AG04450 (cell line): Measurements from ENCODE around the gene ATP1B1. TPM values are rescaled to one million over a fixed set of nuclear protein-coding genes. Genes with fewer than 3 reads are reported as not detected.

Source experiments
- CTCF ChIA-PET: fragments of 300-600, 350-600 bp; formaldehyde crosslinking; extraction: SDS; loops from one replicate; lab custom pipeline; 2022; ENCODE audit warnings: antibody characterized with exemption, inconsistent platforms; lab: Charles Lee
- POLR2A ChIA-PET: fragments of 350-600 bp; formaldehyde crosslinking; extraction: SDS; loops from one replicate; lab custom pipeline; 2021; ENCODE audit warnings: antibody characterized with exemption, inconsistent platforms; lab: Yijun Ruan, JAX
- DNase-seq: peaks from one replicate; pipeline ENCODE4 v3.0.0-alpha.2; 2011; ENCODE audit warnings: low read depth, low spot score
- H3K27ac ChIP-seq: one replicate; pipeline ENCODE4 v1.5.1; 2012; ENCODE audit warnings: low read depth, low read length, control low read depth
- H3K27me3 ChIP-seq: one replicate; pipeline ENCODE4 v1.6.0; 2012; ENCODE audit warnings: low read length; ENCODE audit not compliant: control insufficient read depth, insufficient read depth
- H3K4me3 ChIP-seq: 2 replicates; pipeline ENCODE4 v1.5.1; 2011; ENCODE audit warnings: mild to moderate bottlenecking, low read depth, low read length, control low read depth
- H3K9me3 ChIP-seq: 2 replicates; pipeline ENCODE4 v1.5.1; 2012; ENCODE audit warnings: low read length; ENCODE audit not compliant: control insufficient read depth, insufficient read depth
- polyA plus RNA-seq: library from polyadenylated mRNA; depleted of rRNA; stranded (reverse); fragments of >200 nt; gene quantifications from 2 replicates; pipeline ENCODE4 v1.2.3, GENCODE V29; 2011
- TF ChIP-seq, protein P1 (sequence below): IDR thresholded peaks from 2 replicates; pipeline ENCODE4 v1.5.1; 2011; ENCODE audit warnings: low read depth, low read length, control low read depth, inconsistent platforms

Gene ATP1B1
- polyA plus RNA-seq, 1 experiment = 25.0 TPM

DNA sequence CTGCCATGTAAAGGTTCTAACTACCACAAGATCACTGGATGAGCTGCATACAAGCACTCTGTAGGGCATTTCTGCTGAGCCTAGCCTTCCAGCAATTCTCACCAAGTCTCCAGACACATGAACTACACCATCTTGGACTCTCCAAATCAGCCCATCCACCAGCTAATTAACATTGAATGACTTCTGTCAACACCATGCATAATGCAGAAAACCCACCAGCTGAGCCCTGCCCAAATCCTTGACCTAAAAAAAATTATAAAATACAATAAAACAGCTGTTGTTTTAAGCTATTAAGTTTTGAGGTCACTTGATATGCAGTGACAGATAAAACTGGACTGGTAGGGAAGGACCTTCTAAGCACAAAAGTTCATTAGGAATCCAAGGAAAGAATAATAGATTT is 44.3 kb upstream of the ATP1B1 start:
- ChIA-PET POLR2A (no interaction called here), CTCF (no interaction called here)
- no peak for DNase-seq
- no peak overlapping the region for H3K4me3 ChIP-seq
- TF ChIP-seq, protein P1, sequence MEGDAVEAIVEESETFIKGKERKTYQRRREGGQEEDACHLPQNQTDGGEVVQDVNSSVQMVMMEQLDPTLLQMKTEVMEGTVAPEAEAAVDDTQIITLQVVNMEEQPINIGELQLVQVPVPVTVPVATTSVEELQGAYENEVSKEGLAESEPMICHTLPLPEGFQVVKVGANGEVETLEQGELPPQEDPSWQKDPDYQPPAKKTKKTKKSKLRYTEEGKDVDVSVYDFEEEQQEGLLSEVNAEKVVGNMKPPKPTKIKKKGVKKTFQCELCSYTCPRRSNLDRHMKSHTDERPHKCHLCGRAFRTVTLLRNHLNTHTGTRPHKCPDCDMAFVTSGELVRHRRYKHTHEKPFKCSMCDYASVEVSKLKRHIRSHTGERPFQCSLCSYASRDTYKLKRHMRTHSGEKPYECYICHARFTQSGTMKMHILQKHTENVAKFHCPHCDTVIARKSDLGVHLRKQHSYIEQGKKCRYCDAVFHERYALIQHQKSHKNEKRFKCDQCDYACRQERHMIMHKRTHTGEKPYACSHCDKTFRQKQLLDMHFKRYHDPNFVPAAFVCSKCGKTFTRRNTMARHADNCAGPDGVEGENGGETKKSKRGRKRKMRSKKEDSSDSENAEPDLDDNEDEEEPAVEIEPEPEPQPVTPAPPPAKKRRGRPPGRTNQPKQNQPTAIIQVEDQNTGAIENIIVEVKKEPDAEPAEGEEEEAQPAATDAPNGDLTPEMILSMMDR = no peak
- H3K27me3 ChIP-seq = no peaks in the 10 kb centered on the region
- no peaks in the 10 kb centered on the region for H3K9me3 ChIP-seq
- no peak overlapping the region for H3K27ac ChIP-seq

- H3K9me3 ChIP-seq = no peaks in the 10 kb centered on the region
- H3K4me3 ChIP-seq = no peak overlapping the region
- no peak overlapping the region for H3K27ac ChIP-seq
- POLR2A ChIA-PET = no interaction called here
- TF ChIP-seq, protein P1 = no peak
- no peak for DNase-seq
- CTCF ChIA-PET = interaction anchor here (0.6 kb wide), 1 partner anchor 152 kb away, joined by 3 read pairs; no protein-coding TSS in a partner anchor
- H3K27me3 ChIP-seq = no peaks in the 10 kb centered on the region
Measured at GRCh38 chr1:169064103-169064502, 42.4 kb upstream of the ATP1B1 start.

- no peak for DNase-seq
- no peaks in the 10 kb centered on the region for H3K27me3 ChIP-seq
- H3K4me3 ChIP-seq = no peak overlapping the region
- POLR2A ChIA-PET = no interaction called here
- TF ChIP-seq, protein P1 = no peak
- H3K9me3 ChIP-seq = no peaks in the 10 kb centered on the region
- no peak overlapping the region for H3K27ac ChIP-seq
- CTCF ChIA-PET = no interaction called here
Measured at GRCh38 chr1:169070547-169070946, 35.9 kb upstream of the ATP1B1 start.

DNA sequence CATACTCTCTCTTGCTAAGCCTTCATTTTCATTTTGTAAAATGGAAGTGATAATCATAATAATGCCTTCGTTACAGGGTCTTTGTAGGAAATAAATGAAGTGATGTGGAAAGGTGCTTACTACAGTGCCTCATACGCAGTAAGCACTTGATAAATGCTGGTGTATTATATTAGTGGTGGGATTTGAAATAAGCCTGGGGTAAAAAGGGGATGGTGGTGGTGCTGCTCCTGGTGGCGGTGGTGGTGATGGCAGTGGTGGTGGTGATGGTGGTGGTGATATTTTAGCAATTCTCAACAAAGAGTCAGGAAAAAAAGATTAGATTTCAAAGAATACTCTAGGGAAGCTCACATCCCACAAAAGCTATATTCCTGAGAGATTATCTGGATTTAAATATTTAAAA is 35.5 kb upstream of the ATP1B1 start:
- no peak for DNase-seq
- H3K4me3 ChIP-seq = no peak overlapping the region
- TF ChIP-seq, protein P1 = no peak
- H3K9me3 ChIP-seq = no peaks in the 10 kb centered on the region
- H3K27ac ChIP-seq = no peak overlapping the region
- POLR2A ChIA-PET = no interaction called here
- CTCF ChIA-PET = no interaction called here
- H3K27me3 ChIP-seq = no peaks in the 10 kb centered on the region

GRCh38 chr1:169072945-169073725 is 33.4 kb upstream of the ATP1B1 start:
- DNase-seq = no peak

More at GRCh38 chr1:169072945-169073725, 33.4 kb upstream of the ATP1B1 start:
- H3K9me3 ChIP-seq = no peaks in the 10 kb centered on the region
- TF ChIP-seq, protein P1 = no peak
- H3K4me3 ChIP-seq = no peak overlapping the region
- CTCF ChIA-PET = interaction anchor here (0.6 kb wide), 1 partner anchor 10 kb away, joined by 4 read pairs; no protein-coding TSS in a partner anchor
- POLR2A ChIA-PET = no interaction called here
- H3K27ac ChIP-seq = no peak overlapping the region
- H3K27me3 ChIP-seq = peaks cover 2% of the 10 kb centered on the region
